Gastrocnemius medialis (tissue), 4 donors: ENCODE results near the gene RNU7-1.

ENCODE experiments used
- CTCF ChIP-seq, 5 experiments: fragments of 450-650 bp in 3 of 5; fragments of 200-600 bp in 2 of 5; sonication (generic) in 2 of 5; IDR thresholded peaks in 4 of 5; conservative IDR thresholded peaks in 1 of 5; 1 replicate in 4 of 5; 2 replicates in 1 of 5; pipeline ENCODE4 v1.5.1; 2016 to 2019; ENCODE audit warnings: antibody characterized with exemption in 5 of 5, mild to moderate bottlenecking in 3 of 5, moderate library complexity in 3 of 5
- POLR2A ChIP-seq, 2 donors: fragments of 450-650 bp; IDR thresholded peaks; one replicate each; pipeline ENCODE4 v1.6.1; 2017; ENCODE audit warnings: antibody characterized with exemption in 2 of 2, mild to moderate bottlenecking in 2 of 2, moderate library complexity in 2 of 2

GRCh38 chr12:6948873-6949594, 5.4 kb downstream of the RNU7-1 start:
- TF ChIP-seq CTCF (IDR thresholded peaks at IDR 0.05 in 4 of 5, conservative IDR thresholded peaks at IDR 0.05 in 1 of 5) (no peak), POLR2A (IDR thresholded peaks at IDR 0.05) (no peak)
